Body of pancreas (tissue), 4 donors: ENCODE data around the gene MICOS13.

ENCODE experiments used
- POLR2A ChIP-seq, 3 donors: fragments of 450-650 bp; IDR thresholded peaks; one replicate each; pipeline ENCODE4 v1.6.1; 2016; ENCODE audit warnings: antibody characterized with exemption in 3 of 3, mild to moderate bottlenecking in 2 of 3
- TF ChIP-seq, protein P1 (sequence below), 7 experiments: fragments of 450-650 bp in 4 of 7; fragments of 200-600 bp in 3 of 7; sonication (generic) in 3 of 7; IDR thresholded peaks; one replicate each; pipeline ENCODE4 v1.5.1; 2016 to 2019; ENCODE audit warnings: antibody characterized with exemption in 7 of 7

DNA sequence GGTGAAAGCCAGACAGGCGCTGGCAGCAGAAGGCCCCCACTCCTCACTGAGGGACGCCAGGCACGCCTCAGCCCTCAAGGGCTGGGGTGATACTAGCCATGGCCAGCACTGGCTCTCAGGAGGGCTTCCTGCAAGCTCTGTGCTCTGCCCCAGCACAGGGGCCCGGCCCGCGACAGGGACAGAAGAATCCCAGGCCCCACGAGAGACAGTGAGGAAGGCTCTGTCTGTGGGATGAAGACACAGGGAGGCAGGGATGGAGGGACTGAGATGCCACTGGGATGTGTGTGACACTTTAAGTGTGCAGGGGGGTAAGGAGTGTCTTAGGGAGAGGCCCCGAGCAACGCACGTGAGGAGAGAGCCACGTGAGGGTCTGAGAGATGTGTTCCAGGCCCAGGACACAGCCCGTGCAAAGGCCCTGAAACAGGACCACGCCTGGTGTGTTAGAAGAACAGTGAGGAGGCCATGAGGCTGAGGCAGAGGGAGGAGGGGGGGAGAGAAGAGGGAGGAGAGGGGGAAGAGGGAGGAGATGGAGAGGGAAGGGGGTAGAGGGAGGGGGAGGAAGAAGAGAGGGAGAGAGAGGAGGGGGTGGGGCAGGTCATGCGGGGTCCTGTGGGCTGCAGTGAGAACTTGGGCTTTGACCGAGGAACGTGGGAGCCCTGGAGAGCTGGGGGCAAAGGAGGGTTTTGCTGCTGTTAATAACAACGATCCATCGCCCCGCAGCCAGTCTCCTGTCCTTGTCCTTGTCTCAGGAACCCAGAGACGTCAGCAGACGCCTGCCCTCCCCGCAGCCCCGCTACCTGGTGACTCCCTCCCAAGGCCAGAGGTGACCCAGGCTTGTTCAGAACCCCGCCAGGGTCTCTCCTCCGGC, 16.9 kb upstream of the MICOS13 start:
- TF ChIP-seq POLR2A (IDR thresholded peaks at IDR 0.05), result no peak
- TF ChIP-seq, protein P1, sequence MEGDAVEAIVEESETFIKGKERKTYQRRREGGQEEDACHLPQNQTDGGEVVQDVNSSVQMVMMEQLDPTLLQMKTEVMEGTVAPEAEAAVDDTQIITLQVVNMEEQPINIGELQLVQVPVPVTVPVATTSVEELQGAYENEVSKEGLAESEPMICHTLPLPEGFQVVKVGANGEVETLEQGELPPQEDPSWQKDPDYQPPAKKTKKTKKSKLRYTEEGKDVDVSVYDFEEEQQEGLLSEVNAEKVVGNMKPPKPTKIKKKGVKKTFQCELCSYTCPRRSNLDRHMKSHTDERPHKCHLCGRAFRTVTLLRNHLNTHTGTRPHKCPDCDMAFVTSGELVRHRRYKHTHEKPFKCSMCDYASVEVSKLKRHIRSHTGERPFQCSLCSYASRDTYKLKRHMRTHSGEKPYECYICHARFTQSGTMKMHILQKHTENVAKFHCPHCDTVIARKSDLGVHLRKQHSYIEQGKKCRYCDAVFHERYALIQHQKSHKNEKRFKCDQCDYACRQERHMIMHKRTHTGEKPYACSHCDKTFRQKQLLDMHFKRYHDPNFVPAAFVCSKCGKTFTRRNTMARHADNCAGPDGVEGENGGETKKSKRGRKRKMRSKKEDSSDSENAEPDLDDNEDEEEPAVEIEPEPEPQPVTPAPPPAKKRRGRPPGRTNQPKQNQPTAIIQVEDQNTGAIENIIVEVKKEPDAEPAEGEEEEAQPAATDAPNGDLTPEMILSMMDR (IDR thresholded peaks at IDR 0.05), result no peak
